C1 segment of cervical spinal cord (tissue), 14 donors: ENCODE measurements around the gene PCNA.

Source experiments
- DNase-seq, 14 donors: peaks; one replicate each; lab custom pipeline; 2025; lab: John Stamatoyannopoulos, UW

The PCNA gene

GRCh38 chr20:5119435-5120184 is at the start of gene PCNA:
PCNA (minus strand) TSS chr20:5119958; CDS start chr20:5119798, 160 bp downstream.
- DNase-seq: peak; percentile 46 to 95 (median 90)

DNA sequence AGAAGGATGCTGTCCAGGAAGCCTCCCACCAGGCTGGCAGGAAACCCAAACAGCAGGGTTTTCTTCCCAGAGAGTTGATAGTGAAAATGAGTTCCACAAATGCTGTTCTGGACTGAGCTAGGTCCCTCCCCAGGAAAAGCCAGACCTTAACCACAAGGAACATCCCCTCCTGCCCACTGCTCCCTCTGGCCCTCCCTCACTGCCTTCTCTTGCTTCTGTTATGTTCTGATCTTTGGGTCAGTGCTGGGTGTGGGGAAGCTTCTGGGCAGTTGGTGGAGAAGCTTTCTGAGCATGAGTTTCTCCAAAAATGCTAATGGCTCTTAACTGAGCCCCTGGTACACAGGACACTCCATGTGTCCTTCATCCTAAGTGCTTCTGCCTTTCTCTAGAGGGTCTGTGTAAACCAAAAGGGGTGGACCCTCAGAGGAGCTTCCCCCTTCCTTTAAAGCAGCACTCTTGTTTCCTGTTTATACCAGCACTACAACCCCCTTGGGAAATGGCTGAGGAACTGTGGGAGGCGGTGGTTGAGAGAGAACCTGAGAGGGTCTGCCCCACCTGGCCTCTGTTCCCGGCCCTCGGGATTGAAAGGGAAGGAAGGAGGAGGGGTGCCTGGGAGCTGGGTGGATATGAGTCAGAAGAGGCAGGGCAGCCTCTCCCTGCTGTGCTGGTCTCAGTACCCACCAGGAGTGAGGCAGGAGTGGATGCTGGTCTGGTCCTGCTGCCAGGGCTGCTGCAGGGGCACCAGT is 49.1 kb upstream of the PCNA start:
- no peak for DNase-seq

DNA sequence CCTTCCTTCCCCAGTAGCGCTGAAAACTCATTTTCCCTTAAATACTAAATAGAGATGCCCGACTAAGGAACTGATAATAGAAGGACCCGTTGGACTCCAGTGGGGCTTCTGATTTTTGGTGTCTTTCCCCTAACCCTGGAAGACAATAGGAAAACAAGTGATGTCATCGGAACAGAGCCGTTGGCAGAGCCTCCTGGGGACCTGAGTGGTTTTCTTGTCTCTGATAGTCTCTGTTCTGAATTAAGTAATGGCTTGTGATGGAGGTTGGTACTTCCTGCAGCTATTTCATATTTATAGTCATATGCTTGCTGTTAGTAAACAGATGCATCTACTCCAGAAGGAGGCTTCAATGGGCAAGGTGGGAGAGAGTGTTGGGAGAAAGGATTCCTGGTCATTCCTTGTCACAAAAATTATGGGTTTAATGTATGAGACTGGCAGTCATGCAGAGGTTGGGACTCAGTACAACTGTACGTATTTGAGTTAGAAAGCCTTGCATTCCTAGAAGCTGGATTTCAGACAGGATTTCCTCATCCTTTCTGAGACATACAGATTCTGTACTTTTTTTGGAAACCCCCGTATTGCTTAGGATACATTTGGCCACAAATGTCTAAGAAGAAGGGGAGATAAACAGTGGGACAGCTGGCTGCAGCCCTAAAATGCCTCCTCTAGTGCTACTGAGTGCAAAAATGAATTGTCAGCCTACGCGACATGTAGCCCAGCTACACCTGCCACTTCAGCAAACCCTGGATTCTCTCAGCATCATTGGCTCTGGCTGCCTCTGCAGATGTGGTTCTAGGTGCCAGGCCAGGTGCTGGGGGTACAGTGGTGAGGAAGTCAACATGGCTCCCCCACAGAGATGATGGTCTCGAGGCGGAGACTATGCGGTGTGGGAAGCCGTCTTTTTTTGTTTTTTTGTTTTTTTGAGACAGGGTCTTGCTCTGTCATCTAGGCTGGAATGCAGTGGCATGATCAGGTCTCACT is 45.2 kb upstream of the PCNA start:
- DNase-seq: peak in 1 of 14 donors; percentile 56

GRCh38 chr20:5161536-5162164 is 41.9 kb upstream of the PCNA start:
- no peak for DNase-seq

- DNase-seq: no peak
Observed at GRCh38 chr20:5160882-5161281, 41.1 kb upstream of the PCNA start.

- DNase-seq: no peak
Observed at GRCh38 chr20:5159928-5160327, 40.2 kb upstream of the PCNA start.

GRCh38 chr20:5156675-5157448 is 37.1 kb upstream of the PCNA start:
- DNase-seq: no peak

DNA sequence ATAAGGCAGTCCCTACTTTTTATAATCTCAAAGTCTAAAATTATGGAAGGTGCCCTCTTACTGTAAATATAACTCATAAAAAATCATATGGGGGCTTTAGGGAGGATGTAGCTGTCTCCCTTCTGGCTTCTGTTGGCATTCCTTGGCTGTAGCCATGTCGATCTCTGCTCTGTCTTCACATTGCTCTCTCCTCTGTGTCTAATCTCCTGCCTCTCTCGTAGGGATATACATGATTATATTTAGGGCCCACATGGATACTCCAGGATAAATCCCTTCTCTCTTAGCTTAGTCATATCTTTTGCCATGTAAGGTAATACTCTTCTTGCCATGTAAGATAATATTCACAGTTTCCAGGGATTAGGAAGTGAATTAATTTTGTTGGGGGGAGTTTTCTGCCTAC is 35.6 kb upstream of the PCNA start:
- DNase-seq: no peak

DNA sequence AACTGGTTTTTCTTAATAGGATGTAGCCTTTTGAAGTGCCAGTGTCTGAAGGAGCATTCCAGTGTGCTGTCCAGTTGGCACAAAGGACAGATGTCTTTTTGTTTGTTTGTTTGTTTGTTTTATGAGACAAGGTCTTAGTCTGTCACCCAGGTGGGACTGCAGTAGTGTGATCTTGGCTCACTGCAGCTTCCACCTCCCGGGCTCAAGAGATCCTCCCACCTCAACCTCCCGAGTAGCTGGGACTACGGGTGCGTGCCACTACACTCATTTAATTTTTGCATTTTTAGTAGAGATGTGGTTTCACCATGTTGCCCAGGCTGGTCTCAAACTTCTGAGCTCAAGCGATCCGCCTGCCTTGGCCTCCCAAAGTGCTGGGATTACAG is 34.8 kb upstream of the PCNA start:
- no peak for DNase-seq

DNA sequence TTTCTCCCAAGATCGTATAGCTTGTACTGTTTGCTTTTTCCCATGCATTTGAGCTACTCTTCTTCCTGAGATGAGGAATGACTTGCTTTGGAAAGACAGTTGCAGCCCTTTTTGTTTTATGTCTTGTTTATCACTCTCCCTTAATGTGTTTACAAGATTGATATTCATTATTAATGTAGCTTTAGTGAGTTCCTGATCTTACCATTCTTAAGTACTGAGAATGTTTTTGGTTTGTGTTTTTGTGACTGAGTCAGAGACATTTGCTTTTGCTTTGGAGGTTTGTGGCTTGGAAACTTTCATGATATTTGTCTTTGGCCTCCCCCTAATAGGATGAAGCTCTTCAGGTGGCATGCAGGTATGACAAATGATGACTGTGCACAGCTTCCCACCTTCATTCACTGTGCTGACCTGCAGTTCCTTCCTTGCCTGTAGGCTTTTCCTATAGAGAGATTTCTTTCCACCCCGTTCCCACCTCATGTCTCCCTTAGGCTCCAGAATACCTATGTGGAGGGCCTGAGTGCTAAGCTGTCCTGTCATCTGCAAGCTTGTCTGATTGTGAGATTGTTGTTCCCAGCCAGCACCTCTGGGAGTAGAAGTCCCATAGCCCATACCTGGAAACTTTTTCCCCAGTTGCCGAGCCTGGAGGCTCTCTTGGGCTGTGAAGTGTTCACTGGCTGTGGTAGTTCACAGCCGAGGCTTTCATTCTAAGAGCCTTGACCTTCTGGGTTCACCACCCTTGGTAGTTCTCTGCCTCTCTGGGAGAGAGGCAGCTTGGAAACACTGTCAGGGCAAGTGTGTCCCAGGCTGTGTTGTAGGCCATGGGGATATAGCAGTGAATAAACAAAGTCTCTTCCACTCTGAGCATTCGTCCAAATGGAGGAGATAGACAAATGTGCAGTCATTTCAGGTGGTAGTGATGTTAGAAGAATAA is 34.1 kb upstream of the PCNA start:
- DNase-seq: no peak

GRCh38 chr20:5153152-5153467 is 33.4 kb upstream of the PCNA start:
- DNase-seq: no peak

GRCh38 chr20:5150226-5151076 is 30.7 kb upstream of the PCNA start:
- peak in 2 of 14 donors; percentile 11 to 35 for DNase-seq

DNA sequence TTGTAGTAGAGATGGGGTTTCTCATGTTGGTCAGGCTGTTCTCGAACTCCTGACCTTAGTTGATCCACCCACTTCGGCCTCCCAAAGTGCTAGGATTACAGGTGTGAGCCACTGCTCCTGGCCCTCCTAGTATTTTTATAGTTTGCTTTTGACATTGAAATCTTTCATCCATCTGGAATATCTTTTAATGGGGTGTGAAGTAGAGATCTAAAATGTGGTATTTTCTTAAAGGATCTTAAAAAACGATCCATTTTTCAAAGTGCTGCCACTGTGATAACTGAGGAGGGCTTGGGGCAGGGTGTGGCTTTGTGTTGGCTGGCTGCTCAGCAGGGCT is 30.1 kb upstream of the PCNA start:
- no peak for DNase-seq

DNA sequence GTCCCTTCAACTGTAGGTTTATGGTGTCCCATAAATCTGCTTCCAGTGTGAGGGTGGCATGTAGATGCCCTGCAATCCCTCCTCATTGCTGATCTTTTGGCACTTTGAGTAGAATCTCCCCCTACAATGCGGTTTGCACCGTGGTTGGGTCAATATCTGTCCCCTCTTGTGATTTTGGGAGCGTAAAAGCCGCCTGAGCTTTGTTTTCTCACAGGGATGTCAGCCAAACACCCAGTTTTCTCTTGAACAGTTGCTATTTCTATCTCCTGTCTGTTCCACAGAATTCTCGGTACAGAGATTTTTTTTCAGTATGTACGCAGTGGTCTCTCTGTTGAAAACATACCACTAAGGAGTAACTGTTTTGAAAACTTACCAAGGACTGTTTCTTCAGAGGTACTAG is 28.8 kb upstream of the PCNA start:
- DNase-seq: no peak

GRCh38 chr20:5146871-5147592 is 27.3 kb upstream of the PCNA start:
- no peak for DNase-seq

DNA sequence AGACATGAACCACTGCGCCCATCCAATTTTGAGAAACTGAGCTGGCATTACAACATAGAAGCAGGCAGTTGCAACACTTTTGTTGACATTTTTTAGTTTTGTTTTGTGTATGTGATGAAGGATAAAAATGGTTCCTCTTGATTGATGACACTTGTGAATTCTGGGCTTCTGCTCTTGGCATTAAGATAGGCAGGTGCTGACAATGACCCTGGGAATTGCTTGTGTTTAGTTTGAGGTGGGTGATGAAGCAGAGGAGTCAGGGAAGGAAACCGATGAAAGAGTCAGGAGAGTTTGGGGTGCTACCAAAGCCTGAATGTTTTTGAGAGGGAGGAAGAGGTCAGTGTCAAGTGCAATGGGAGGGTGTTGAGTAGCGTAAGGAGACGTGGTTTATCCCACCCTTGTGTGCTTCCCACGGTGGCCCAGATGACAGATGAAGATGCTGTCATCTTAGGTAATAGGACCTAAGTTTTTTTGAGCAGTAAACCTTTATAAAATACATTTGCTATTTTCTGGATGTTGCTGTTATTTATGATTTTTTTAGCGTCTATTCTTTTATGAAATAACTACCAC is 26.4 kb upstream of the PCNA start:
- DNase-seq: no peak

- no peak for DNase-seq
Observed at GRCh38 chr20:5145365-5146098, 25.8 kb upstream of the PCNA start.
